ENCODE data around the gene DNAJA4. TPM values are rescaled to one million over a fixed set of nuclear protein-coding genes. Genes with fewer than 3 reads are reported as not detected.

The DNAJA4 gene
- total RNA-seq, 6 experiments from 2014 or later, result 0.14 to 0.38 (median 0.17) TPM; not detected in 1

GRCh38 chr15:78314181-78314581 lies 49.8 kb downstream of the DNAJA4 start:
- DNase-seq, result no peak
- H3K9me3 Mint-ChIP-seq, result no peaks in the 10 kb centered on the region
- TF ChIP-seq CTCF (IDR thresholded peaks at IDR 0.05), result no peak
- H3K4me1 Mint-ChIP-seq (ENCODE audit: low read depth), result no peaks in the 10 kb centered on the region
- H3K27me3 Mint-ChIP-seq (ENCODE audit: insufficient read depth), result peaks cover 61% of the 10 kb centered on the region
- no peak overlapping the region for H3K27ac Mint-ChIP-seq
- no peaks in the 10 kb centered on the region for H3K36me3 Mint-ChIP-seq (ENCODE audit: low read depth)
- H3K4me3 Mint-ChIP-seq, result no peak overlapping the region

DNA sequence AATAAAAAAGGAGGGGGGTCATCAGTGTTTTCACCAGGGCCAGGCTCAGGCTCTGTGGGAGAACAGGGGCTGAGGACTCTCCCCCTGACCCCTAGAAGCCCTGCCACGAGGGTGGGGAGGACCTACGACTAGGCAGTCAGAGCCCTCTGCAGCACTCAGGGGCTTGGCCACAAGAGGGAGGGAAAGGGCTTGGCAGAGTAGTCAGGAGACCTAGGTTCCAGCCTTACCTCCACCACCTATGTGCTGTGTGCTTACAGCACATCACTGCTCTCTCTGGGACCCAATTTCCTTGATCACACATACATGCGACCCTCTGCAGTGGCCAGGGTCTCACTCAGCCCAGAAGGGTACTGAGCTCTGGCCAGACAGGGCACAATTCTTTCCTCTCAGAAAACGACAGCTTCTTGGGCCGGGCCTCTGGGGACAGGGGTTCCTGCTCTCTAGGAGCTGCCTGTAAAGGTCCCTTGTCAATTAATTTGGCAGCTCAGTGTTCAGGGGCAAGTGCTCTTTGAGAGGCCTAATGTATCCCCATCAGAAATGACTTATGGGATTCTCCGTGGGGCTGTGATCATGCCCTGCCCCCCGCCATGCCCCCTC lies 51.4 kb downstream of the DNAJA4 start:
- H3K4me3 Mint-ChIP-seq, result no peak overlapping the region
- H3K36me3 Mint-ChIP-seq (ENCODE audit: low read depth), result no peaks in the 10 kb centered on the region
- H3K9me3 Mint-ChIP-seq, result no peaks in the 10 kb centered on the region
- no peak overlapping the region for H3K27ac Mint-ChIP-seq
- H3K27me3 Mint-ChIP-seq (ENCODE audit: insufficient read depth), result peaks cover 57% of the 10 kb centered on the region
- H3K4me1 Mint-ChIP-seq (ENCODE audit: low read depth), result no peaks in the 10 kb centered on the region
- no peak for DNase-seq
- peak; percentile 54 for TF ChIP-seq CTCF (IDR thresholded peaks at IDR 0.05)

DNA sequence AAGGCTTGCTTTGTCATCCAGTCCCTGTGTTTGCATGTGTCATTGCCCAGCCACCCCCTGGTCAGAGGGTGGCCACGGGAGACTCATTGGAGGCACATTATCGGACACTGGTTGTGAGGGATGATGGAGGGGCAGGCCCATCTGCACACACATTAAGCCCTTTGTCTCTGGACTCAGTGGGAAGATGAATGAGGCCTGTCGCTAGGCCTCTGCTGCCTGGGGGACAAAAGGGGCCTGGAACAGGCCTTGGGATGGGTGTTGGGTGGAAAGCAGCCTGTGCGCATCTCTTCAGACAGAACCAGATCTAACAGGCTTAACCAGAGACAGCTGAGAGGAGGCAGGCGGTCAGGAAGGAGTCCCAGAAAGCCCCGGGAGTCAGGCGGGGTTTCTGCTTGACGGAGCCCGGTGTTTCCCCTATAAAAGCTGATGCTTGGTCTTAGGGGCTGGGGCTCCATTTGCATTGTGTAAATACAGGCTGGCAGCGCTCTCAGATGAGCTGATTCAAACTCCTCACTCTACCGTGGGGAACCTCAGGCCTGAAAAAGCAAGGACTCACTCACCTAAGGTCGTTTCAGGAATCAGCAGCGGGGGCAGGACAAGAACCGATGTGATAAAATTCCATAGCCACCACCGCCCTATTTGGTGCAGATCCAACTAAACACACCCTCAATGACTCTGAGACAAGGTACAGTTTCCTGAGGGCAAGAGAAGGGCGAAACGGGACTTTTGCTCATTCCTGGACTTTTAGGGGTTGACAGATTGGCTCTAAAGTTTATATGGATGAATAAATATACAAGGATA lies 52.1 kb downstream of the DNAJA4 start:
- peaks cover 50% of the 10 kb centered on the region for H3K27me3 Mint-ChIP-seq (ENCODE audit: insufficient read depth)
- no peak overlapping the region for H3K4me3 Mint-ChIP-seq
- H3K27ac Mint-ChIP-seq, result no peak overlapping the region
- no peak for TF ChIP-seq CTCF (IDR thresholded peaks at IDR 0.05)
- no peak for DNase-seq
- H3K36me3 Mint-ChIP-seq (ENCODE audit: low read depth), result no peaks in the 10 kb centered on the region
- no peaks in the 10 kb centered on the region for H3K9me3 Mint-ChIP-seq
- no peaks in the 10 kb centered on the region for H3K4me1 Mint-ChIP-seq (ENCODE audit: low read depth)

GRCh38 chr15:78317145-78317836 lies 52.9 kb downstream of the DNAJA4 start:
- peak; percentile 10 for DNase-seq
- H3K4me1 Mint-ChIP-seq (ENCODE audit: low read depth), result peaks cover 5% of the 10 kb centered on the region
- peaks cover 43% of the 10 kb centered on the region for H3K27me3 Mint-ChIP-seq (ENCODE audit: insufficient read depth)
- TF ChIP-seq CTCF (IDR thresholded peaks at IDR 0.05), result peak; percentile 31
- H3K4me3 Mint-ChIP-seq, result no peak overlapping the region
- no peak overlapping the region for H3K27ac Mint-ChIP-seq
- H3K36me3 Mint-ChIP-seq (ENCODE audit: low read depth), result no peaks in the 10 kb centered on the region
- H3K9me3 Mint-ChIP-seq, result no peaks in the 10 kb centered on the region

DNA sequence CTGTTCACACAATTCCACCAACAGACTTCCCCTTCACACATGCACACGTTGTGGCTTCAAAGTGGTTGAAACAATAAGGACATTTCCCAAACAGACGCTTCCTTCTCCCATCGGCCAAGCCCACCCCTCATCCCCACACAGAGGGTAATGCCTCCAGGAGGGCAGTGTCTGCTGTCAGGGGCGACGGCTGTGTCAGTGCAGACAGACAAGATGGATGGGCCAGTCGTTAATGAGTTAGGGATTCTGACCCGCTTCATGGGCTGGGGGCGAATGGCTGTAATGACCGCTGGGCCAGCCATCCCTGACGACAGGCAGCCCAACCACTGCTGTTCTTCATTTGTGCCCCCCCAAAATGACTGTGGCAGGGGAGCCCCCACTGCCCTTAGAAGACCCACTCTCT lies 55.2 kb downstream of the DNAJA4 start:
- H3K4me3 Mint-ChIP-seq, result no peak overlapping the region
- no peak overlapping the region for H3K27ac Mint-ChIP-seq
- H3K27me3 Mint-ChIP-seq (ENCODE audit: insufficient read depth), result peaks cover 27% of the 10 kb centered on the region
- DNase-seq, result no peak
- TF ChIP-seq CTCF (IDR thresholded peaks at IDR 0.05), result no peak
- peaks cover 8% of the 10 kb centered on the region for H3K4me1 Mint-ChIP-seq (ENCODE audit: low read depth)
- no peaks in the 10 kb centered on the region for H3K9me3 Mint-ChIP-seq
- no peaks in the 10 kb centered on the region for H3K36me3 Mint-ChIP-seq (ENCODE audit: low read depth)
